AG10803 (cell line): ENCODE data around the gene GFPT2.

Source experiments
- DNase-seq: peaks from one replicate; pipeline ENCODE4 v3.0.0; 2010; ENCODE audit warnings: low read depth
- H3K4me3 ChIP-seq: 2 replicates; pipeline ENCODE4 v1.5.1; 2011; ENCODE audit warnings: mild to moderate bottlenecking, low read length, control low read depth
- CTCF ChIP-seq: conservative IDR thresholded peaks from 2 replicates; pipeline ENCODE4 v1.5.1; 2011; ENCODE audit warnings: mild to moderate bottlenecking, low read length, control low read depth, inconsistent platforms

Gene GFPT2

GRCh38 chr5:180297587-180298282 is 55.4 kb downstream of the GFPT2 start:
- DNase-seq, result no peak
- no peak for TF ChIP-seq CTCF
- H3K4me3 ChIP-seq, result no peak overlapping the region

- DNase-seq, result peak; percentile 18
- no peak overlapping the region for H3K4me3 ChIP-seq
- 0 out of 2 replicates have a peak, but pooled peaks have one; percentile 8 for TF ChIP-seq CTCF
Observed at GRCh38 chr5:180296771-180297170, 56.4 kb downstream of the GFPT2 start.

- no peak overlapping the region for H3K4me3 ChIP-seq
- DNase-seq, result no peak
- TF ChIP-seq CTCF, result no peak
Observed at GRCh38 chr5:180294913-180295555, 58.1 kb downstream of the GFPT2 start.

- DNase-seq, result no peak
- TF ChIP-seq CTCF, result no peak
- H3K4me3 ChIP-seq, result no peak overlapping the region
Observed at GRCh38 chr5:180294411-180294810, 58.7 kb downstream of the GFPT2 start.

GRCh38 chr5:180291943-180292831 is 60.9 kb downstream of the GFPT2 start, which contains the start of gene MAPK9:
MAPK9 (minus strand) TSS chr5:180292083; CDS start chr5:180280561, 11,522 bp downstream.
- H3K4me3 ChIP-seq, result peak within 1 kb of the TSS; percentile 73
- TF ChIP-seq CTCF, result no peak
- peak; percentile 70 for DNase-seq

- H3K4me3 ChIP-seq, result peak overlapping the region; percentile 73
- no peak for DNase-seq
- TF ChIP-seq CTCF, result 0 out of 2 replicates have a peak, but pooled peaks have one; percentile 11
Observed at GRCh38 chr5:180291234-180291940, 61.7 kb downstream of the GFPT2 start.
